Measurements from ENCODE around the gene PTPRD.

PTPRD gene

DNA sequence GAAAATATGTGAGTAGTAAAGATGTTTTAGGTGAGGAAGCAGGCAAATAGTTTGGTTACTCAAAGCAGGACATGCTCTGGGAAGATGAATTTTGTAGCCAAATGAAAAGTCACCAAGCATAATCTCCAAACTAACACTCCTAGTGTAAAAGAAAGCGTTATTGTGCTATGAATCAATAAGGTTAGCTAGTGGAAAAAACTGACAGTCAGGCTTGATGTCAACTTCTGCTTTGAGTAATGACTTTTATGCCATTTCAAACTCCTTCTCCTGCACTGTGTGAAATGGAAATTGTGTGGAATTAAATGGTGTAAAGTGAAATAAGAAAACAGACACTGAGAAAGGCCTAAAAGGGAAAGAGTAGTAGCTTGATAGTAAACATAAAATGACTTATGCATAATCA lies 2176.0 kb downstream of the PTPRD start:
- DNase-seq (ENCODE audit: low spot score) = no peak

DNA sequence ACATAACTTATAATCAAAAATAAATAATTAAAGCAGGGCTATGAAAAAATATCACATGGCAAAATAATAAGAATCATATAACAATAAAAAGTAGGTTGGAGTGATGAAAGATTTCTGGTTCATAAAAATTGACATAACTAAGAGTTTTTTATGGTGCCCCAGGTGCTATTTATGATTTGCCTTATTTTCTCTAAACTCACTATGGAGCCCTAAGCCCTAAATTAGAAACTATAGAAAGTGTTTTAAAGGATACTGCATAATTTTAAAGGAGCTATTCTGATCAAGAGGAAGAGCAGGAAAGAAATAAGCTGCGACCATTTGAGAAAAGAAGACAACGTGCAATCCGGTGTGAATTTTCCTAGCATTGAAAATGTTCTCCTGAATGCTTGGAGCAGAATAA lies 2178.2 kb downstream of the PTPRD start:
- no peak for DNase-seq (ENCODE audit: low spot score)

DNA sequence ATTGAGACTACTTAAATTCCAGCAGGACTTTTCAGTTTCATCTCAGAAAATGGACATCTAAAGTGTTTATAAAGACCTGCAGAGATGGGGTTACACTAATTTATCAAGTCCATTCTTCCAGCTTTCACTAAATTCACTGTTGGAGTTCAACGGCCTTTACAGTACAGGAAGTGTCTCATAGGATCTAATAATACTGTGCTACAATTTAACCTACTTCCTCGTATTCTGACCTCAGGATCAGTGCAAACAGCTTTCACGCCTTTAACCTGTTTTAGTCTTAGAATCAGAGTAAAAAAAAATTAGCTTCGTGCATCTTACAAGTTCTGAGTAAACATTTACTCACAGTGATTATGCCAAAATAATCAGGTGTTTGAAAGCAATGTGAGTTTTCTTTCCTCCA lies 2180.6 kb downstream of the PTPRD start:
- DNase-seq (ENCODE audit: low spot score) = no peak

DNA sequence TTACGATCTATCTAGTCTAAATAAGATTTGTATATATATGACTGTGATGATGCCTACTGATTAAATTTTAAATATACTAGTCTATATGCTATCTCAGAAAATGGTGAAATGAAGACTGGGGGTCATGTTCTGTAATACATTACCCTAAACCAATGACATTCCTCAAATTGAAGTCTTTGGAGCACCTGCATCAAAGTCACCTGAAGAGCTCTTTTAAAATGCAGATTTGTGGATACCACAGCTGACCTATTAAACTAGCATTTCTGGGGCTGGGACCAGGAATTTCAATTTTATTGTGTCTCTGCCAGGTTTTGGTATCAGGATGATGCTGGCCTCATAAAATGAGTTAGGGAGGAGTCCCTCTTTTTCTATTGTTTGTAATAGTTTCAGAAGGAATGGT lies 2181.3 kb downstream of the PTPRD start:
- no peak for DNase-seq (ENCODE audit: low spot score)

DNA sequence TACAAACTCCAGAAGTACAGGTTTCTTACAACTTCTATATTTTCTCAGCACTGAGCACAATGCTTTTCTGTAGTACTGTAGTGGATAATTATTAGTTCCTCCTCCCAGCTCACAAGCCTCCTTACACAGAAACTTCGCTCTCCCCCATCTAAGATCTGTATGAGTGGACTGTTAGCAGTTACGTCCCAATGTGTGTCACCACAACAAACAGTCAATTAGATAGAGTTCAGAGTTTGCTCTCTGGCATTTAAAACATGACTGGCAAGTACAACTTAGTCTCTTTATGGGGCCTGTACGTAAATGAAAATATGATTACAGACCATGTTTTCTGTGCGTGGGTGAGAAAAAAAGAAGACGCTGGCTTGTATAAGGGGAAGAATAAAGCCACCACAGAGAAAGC lies 2181.9 kb downstream of the PTPRD start:
- no peak for DNase-seq (ENCODE audit: low spot score)

DNA sequence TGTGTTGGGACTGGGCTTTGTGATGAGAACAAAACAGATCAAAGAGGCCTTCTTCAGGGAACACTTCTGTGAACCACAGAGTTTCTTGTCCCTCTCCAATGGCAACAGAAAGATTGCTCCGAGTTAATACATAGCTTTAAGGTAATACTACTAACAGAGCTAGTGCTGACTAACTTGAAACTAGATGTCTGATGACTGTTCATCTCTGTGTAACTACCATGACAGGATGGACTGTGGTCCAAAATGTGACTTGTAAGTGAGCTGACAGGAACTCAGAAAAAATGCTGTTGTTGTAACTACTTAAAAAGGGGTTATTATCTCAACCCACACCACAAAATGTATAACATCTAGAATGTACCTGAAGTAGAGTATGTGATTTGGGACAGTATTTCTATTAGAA lies 2183.0 kb downstream of the PTPRD start:
- peak; percentile 3 for DNase-seq (ENCODE audit: low spot score)

DNA sequence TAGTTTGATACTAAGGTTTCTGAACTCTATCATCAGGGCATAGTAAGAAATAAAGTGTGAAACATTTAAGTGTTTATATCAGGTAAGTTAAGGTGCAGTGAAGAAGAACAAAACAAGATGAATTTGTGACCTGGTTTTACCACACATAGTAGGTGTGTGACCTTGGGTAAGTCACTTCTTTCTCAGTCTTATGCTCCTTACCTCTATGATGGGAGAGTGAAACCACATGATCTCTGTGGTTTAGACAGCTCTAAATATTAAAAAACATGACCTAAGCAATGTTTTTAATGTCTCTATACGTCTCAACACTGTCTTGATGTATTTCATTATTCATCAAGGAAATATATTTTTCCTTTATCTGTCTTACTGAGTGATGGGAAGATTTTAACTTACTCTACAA lies 2183.6 kb downstream of the PTPRD start:
- DNase-seq (ENCODE audit: low spot score) = no peak

DNA sequence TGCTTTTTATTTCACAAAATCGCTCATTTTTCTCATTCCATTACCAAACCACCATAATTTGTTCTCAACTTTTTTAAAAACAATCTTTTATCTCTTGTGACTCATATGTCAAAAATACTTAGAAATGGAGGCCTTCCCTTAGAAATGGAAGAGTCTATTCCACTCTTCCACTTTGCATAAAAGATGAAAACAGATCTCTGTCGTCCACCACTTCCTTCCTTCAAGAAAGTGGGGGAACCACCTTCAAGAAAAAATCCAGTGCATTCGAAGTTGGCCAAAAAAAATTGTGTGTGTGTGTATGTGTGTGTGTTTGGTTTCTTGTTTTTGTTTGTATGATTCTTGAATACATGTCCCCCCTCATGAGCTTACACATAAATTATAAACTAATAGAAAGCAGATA lies 2184.4 kb downstream of the PTPRD start:
- DNase-seq (ENCODE audit: low spot score) = no peak

DNA sequence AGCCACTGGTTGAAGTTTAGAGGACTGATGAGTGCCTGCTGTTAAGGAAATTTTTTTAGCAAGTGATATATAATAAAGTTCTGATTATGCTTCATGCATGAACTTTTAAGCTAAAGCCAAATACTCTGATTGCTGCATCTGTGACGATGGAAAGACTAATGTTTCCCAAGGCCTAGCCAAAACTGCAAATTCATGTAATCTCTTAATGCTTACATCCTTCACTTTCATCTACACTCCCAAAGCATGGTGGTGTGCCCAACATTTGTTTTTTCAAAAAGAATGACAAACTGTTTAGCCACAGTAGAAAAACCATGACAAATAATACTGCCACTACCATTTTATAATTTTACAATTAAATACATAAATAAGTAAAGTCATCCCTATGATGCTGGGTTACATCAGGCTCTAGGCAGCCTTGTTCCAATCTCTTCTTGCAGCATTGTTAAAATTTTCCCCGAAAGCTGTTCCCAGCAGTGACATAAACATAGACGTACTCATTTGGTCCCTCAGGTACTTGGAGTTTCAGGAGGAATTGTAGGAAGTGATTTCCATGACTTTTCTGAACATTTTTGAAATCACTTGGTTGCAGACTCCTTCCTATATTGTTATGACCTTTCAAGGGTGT lies 2187.9 kb downstream of the PTPRD start:
- no peak for DNase-seq (ENCODE audit: low spot score)

DNA sequence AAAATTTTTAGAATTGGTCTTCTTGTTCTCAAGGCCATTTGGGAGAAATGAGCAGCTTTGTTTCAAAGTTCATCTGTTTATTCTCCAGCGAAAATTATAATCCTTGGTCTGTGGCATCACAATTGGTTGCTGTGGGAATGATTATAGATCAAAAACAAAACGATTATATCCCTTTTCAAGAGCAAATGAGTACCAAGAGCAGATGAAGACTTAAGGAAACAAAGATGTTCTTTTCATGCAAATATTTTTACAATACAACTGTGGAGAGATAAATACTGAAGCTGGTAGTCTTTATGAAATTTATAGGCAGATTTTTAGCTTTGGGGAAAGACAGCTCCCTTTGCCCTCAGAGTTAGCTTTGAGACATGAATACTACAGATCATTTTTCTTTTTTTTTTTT lies 2192.4 kb downstream of the PTPRD start:
- no peak for DNase-seq (ENCODE audit: low spot score)

DNA sequence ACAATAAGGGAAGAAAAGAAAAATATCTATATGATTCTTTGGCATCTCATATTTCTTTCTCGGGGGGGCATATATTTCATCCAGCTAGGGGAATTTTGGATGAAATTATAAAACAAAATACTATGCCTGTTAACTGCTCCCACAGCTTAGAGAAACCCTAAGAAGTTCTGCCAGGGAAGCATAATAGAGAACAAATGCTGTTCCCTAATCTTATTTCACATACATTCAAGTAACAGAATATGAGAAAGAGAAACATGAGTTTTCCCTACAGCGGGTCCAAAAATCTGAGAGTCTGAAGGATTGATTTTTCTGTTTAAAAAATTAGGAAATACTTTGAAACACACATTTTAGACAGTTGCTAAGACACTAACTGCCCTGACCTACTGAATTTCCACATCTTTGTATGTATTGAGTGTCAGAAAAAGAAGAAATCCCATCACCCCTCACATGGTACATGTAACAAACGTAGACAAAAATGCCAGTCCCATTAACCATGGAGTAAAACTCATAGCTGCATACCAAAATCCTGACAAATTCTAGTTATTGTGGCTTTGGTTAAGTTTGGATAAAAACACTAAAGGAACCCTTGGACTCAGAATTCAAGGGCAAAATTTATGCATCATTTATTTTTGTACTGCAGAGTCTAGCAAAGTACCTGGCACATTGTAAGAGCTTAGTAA lies 2193.1 kb downstream of the PTPRD start:
- no peak for DNase-seq (ENCODE audit: low spot score)

DNA sequence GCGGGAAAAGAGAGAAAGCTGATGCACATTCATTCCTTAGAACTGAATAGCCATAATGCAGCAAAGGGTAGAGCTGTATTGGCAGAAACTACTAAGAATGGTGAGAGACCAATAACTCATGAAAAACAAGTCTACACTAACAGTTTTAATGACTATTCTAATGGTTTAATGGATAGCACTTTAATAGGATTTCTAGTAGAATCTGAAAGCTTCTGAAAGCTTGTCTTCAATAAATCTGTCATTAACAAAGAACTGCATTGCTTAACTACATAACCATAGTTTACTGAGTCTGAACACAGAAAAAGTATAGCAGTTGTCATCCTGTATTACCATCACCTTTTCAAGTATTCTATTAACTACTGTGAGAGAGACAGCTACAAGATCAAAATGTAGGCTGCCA lies 2195.5 kb downstream of the PTPRD start:
- DNase-seq (ENCODE audit: low spot score) = no peak

DNA sequence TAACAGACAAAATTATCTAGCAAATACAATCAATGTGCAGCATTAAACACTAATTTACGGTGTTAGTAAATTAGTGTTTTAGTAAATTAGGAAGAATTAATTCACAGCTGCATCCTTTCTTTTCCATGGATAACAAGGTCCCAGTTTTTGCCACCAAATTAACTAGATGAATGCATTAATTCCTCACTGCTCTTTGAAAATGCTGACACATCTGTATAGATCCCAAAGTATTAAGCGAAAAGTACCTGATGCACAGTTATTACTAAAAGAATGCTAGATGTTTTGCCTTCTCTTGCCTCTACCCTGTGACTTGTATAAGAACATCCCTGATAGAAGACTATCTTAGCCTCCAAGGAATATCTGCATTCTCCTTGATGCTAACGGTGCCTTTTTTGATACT lies 2200.5 kb downstream of the PTPRD start:
- no peak for DNase-seq (ENCODE audit: low spot score)

DNA sequence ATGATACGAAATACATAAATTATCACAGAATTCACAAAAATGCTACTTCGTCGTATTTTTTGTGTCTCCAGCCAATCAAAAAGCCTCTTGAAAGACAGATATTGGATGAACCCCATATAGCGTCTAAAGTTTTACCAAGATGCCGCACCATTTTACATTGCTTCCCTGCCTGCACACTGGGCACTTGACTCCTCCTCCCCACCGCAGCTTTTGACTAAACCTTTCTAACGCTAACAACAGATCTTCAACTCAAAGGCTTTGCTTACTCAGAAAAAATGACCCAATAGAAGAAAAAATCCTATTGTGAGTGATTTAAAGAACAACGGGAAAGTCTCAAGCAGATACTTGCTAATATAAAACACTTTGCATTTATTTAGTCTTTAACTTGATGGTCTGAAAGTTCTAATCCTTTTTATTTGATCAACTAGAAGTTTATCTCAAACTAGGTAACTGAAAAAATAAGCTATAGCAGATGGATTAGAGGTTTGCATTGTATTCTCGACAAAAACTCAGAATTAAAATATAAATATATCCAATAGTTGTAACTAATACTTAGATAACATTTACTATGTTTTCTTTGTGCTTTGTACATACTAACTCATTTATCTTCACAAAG lies 2204.1 kb downstream of the PTPRD start:
- DNase-seq (ENCODE audit: low spot score) = no peak

DNA sequence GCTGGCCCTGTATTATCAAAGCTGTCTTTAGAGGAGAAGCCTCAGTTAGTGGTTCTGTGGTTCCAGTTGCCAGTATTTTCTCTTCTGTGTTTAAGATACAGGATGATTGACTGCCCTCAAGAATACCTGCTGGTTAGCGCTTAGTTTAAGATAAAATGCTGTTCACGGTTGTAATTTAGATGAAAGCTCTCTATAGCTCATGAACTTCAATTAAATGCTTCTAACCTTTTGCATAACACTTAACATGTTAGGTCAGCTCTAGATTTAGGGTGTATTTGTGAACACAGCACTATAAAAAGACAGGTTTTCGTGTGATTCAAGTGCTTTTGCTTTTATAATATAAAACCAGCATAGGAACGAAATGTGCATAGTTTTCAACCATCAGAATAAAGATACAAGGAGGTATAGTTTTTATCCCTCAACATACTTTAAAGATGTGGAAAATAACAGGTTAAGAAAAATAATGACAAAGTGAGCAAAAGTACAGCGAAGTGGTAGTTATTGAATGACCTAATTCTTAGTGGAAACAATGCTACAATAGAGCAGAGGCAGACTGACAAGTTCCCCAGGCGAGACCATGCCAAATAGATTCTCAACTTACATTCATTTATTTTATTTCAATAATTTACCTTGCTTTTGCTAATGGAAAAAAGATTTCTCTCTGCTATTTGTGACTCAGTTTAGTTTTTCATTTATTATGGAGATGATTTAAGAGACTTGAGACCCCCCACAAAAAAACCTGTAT lies 2210.7 kb downstream of the PTPRD start:
- no peak for DNase-seq (ENCODE audit: low spot score)

DNA sequence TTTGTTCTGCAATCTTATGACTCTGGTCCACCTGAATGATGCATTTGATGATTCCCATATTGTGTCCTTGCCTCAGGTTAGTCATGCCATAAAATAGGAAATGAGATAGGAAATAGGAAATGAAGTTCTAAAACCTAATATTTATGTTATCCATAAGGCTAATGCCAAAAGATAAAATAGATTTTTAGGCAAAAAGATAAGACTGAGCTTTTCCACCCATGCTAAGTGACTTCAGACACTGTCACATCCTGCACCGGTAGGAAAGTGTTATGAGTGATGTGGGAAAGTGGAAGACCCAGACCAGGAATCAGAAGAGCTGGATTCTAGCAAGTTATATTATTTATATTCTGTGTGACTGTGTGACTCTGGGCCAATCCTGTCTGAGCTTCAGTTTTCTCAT lies 2212.4 kb downstream of the PTPRD start:
- no peak for DNase-seq (ENCODE audit: low spot score)

DNA sequence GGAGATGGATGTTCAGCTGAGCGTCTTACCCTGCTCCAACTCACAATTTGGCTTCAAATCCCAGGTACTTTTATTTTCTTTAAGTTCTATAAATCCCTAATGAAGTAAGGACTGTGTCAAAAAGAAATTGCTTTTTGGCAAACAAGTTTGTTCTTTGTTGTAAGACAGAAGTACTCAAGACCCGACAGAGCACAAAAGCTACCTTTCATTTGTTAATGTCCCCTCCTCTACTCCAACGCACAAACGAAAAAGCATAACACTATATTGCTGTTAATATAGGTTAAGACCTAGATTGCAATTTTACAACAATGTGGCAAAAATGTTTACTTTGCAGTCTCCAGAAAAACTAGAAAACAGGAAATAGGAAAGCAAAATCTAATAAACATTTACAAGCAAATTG lies 2217.8 kb downstream of the PTPRD start:
- DNase-seq (ENCODE audit: low spot score) = no peak

DNA sequence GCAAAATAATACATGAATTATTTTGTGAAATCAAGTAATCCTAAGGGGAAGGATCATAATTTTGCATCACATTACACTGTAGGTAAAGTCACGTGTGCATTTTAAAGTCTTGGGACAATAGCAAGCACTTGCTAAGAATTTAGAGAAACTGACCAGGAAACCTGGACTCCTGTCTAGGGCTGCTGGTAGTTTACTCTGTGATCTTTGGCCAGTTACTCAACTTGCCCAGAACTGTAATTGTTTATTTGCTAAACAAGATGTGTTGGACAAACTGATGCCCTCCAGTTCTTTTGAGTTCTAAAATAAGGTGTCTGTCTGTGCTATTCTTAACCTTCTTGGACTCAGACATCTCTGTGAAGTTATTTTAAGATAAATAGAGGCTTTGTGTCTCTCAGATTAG lies 2218.5 kb downstream of the PTPRD start:
- DNase-seq (ENCODE audit: low spot score) = no peak

DNA sequence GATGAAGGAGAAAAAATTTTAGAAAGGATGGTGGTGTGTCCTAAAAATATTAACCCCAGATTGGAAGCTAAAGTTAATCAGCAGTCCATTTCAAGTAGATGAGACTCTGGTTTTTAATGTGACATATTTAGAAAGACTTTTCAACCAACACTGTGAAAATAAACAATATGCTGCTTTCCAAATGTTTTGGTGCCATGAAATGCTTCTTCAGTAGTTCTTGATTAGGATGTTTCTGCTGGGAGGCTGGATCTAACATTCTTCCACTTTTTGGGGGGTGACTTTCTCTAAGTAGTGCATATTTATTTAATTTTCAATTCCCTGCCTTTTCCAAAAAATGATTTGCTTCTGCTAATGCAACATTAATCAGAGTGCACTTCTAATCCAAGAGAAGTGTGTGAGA lies 2219.9 kb downstream of the PTPRD start:
- no peak for DNase-seq (ENCODE audit: low spot score)

DNA sequence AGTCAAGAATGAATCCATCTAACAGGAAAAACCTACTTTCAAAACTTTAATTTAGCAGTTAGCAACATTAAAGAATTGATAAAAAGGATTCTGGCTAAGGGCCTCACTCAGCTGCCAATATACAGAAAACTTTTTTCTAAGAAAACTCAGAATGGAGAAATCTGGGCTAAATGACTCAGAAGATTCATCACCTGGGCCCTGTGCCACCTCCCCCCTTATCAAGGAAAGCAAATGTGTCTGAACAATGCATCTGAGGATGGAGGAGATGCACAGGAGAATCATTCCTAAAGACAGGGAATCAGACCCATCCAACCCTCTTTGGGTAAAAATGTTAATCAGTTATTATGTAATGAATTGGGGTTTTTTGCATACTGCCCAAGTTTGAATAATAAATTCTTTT lies 2221.2 kb downstream of the PTPRD start:
- no peak for DNase-seq (ENCODE audit: low spot score)

DNA sequence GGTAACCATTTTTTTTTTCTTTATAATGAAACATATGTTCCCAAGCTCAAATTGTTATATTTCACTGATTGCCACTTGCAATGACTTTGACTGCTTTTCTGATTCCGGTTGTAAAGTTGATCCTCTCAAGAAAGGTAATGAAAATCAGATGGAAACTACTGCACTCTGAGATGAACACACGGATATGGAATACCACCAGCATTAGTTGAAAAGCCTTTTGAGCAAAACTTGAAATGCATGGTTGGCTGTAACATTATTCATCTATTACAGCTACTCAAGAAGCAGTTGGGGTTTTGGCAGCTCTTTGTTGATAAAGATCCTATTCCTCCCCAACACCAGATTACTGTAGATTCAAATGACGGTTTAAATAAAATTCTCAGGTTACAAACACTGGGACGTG lies 2221.7 kb downstream of the PTPRD start:
- no peak for DNase-seq (ENCODE audit: low spot score)

DNA sequence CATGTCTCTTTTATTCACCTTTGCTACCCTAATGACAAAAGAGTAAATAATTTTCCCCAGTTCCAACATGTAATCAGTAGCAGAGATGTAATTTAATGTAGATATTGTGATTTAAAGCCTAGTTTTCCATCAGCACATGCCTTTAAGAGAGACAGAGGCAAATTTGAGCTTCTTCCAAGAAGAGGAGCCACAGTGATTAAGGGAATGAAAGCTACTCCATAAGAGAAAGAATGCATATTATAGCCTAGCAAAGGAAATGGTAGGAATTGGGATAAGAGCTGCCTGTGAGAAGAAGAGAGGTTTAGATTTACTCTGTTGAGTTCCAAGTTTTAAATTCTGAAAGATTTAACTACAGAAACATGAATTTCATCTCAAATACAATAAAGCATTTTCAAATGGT lies 2222.2 kb downstream of the PTPRD start:
- no peak for DNase-seq (ENCODE audit: low spot score)

DNA sequence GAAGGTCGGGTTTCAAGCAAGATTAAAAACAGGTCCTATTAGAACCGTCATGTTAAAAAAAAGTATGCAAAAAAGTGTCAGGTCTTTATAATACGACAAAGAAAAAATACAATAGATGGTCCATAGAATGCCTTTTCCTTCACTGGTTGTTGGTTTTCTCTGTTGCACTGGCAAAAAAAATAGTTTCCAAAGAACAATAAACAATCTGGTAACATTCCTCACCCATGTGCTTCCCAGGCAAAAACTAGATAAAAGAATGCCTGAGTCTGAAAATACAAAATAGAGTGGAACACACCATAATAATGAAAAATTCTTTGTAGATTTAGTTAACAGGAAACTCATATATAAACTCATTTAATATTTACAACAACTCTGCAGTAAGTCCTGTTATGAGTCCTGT lies 2223.3 kb downstream of the PTPRD start:
- DNase-seq (ENCODE audit: low spot score) = no peak

Measured in CD4-positive, alpha-beta T cell treated with Interleukin-6 at 100 ng/mL for 8 hours (primary cell).